Mammary epithelial cell (primary cell): ENCODE measurements around the gene BARHL2.

Experiments
- CTCF ChIP-seq, 2 donors: IDR thresholded peaks in 1 of 2; conservative IDR thresholded peaks in 1 of 2; 2 replicates each; pipeline ENCODE4 v1.5.1; 2011 to 2012; ENCODE audit warnings: inconsistent platforms in 2 of 2, low read length in 2 of 2, mild to moderate bottlenecking in 2 of 2, control low read depth in 1 of 2, low read depth in 1 of 2; ENCODE audit not compliant: insufficient read depth in 1 of 2; ENCODE audit errors: extremely low read depth in 1 of 2
- EZH2 ChIP-seq: IDR thresholded peaks from 2 replicates; pipeline ENCODE4 v1.6.1; 2012; ENCODE audit warnings: low read length, inconsistent platforms, borderline replicate concordance

DNA sequence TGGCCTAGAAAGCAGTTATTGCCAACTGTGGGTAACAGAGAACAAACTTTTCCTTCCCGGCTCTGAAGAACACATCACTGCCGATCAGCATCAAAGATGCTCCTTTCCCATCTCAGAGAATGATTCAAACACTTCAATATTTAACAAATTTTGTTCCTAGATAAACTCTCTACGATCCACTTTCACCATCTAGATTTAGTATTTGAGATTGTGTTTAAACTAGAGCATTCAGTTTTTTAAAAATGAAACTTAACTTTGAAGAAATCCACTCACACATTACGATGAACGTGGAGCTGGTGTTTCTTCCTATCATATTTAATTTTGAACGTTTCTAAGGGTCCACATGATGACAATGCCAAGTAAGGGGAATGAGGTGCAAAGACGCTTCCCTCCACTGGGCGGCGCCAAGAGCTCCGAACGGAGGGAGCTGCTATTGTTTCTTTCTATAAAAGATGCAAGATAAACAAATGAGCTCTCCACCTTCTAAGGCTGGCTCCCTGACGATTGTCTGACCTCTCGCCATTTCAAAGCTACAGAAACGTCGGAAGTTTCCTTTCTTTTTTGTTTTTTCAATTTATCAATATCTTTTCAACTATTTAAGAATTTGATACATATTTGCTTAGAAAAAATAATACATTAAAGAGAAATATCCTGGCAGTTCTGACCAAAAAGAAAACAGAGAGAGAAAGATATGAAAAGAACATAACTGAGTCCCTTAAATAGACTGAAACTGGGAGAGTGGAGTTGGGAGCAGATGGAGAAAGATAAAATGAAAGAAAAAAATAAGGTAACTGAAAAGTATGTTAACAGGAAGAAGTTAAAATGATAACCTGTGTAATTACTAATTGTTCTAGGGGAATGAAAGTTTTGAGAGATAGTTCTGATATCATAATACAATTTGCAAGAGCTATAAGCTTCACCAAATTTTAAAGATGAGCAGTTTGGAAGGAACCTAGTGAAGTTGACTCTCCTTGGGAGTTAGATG, 4.4 kb upstream of the BARHL2 start:
- TF ChIP-seq EZH2 (no peak), CTCF (conservative IDR thresholded peaks at IDR 0.05 in 1 of 2, IDR thresholded peaks at IDR 0.05 in 1 of 2; ENCODE audit: extremely low read depth in 1 of 2, insufficient read depth in 1 of 2, low read depth in 1 of 2, low read length in 2 of 2) (peak; percentile 89 to 92)
